Measurements from ENCODE around the gene NOS1.

Gene NOS1

DNA sequence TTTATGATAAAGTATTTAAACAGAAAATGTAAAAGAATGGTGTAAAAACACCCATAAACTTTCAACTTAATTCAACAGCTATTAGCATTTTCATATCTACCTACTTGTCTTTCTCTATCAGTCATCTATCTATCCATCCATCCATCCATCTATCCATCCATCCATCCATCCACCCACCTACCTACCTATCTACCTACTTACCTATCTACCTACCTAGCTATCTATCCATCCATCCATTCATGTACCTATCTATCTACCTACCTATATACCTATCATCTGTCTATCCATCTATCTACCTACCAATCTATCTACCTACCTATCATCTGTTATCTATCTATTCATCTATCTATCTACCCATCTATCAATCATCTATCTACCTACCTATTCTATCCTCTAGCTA lies 8.5 kb downstream of the NOS1 start:
- no peak for TF ChIP-seq CTCF (IDR thresholded peaks at IDR 0.05; ENCODE audit: low read depth, low read length)
- no peak for DNase-seq (ENCODE audit: extremely low read depth, low read depth)

- no peak for TF ChIP-seq CTCF (IDR thresholded peaks at IDR 0.05; ENCODE audit: low read depth, low read length)
- no peak for DNase-seq (ENCODE audit: extremely low read depth, low read depth)
Measured at GRCh38 chr12:117352206-117352605, 9.2 kb downstream of the NOS1 start.

- TF ChIP-seq CTCF (IDR thresholded peaks at IDR 0.05; ENCODE audit: low read depth, low read length), result no peak
- no peak for DNase-seq (ENCODE audit: extremely low read depth, low read depth)
Measured at GRCh38 chr12:117350140-117350539, 11.3 kb downstream of the NOS1 start.

DNA sequence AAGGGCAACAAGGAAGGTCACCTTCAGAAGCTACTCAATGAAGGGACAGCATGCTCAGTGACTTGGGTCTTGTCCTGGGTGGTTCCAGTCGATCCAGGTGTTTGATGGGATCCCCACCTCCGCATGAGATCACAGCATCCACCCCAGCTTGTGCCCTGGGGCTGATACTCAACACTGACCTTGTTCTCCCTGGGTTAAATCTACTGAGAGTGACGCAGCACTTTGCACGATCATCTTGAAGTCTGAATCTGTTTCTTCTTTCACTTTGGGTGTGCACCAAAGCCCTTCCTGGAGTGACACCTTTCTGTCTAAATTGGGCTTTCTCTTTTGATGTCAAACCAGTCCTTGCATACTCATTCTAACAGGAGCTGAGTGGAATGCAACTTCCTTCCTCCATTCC lies 13.8 kb downstream of the NOS1 start:
- DNase-seq (ENCODE audit: extremely low read depth, low read depth), result no peak
- no peak for TF ChIP-seq CTCF (IDR thresholded peaks at IDR 0.05; ENCODE audit: low read depth, low read length)

DNA sequence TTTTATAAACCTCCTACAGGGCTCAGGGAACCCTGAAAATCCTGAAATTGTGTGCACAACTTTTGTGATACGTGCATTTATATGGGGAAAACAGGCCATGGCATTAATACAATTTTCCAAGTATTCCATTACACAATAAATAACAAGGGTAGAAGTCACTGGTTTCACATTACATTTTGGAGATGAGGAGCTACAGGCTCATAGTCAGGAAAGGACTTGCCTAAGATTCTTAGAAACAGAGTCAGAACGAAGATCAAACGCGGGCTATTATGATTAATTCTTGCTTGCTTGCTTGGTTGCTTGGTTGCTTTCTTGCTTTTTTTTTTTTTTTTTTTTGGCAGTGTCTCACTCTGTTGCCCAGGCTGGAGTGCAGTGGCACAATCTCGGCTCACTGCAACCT lies 16.7 kb downstream of the NOS1 start:
- no peak for DNase-seq (ENCODE audit: extremely low read depth, low read depth)
- TF ChIP-seq CTCF (IDR thresholded peaks at IDR 0.05; ENCODE audit: low read depth, low read length), result no peak

- DNase-seq (ENCODE audit: extremely low read depth, low read depth), result no peak
- TF ChIP-seq CTCF (IDR thresholded peaks at IDR 0.05; ENCODE audit: low read depth, low read length), result no peak
Measured at GRCh38 chr12:117343849-117344248, 17.6 kb downstream of the NOS1 start.

DNA sequence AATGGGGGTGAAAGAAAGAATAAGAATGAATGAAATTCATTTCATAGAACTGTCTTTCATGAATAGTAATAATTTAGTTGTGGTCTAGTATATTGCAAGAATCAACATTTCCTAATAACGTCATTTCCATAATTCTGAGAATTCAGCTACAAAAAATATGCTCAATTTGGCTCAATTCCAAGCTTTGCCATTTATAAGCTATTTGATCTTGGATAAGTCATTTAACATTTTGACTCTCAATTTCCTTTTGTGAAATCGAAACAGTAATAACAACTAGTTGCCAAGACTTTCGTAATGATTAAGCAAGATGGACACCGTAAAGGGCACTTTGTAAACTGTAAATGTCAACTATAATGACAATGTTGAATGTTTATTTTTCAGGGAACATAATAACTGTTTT lies 18.1 kb downstream of the NOS1 start:
- no peak for TF ChIP-seq CTCF (IDR thresholded peaks at IDR 0.05; ENCODE audit: low read depth, low read length)
- DNase-seq (ENCODE audit: extremely low read depth, low read depth), result no peak
